ENCODE measurements around the gene ADGRG4.

Gene ADGRG4

DNA sequence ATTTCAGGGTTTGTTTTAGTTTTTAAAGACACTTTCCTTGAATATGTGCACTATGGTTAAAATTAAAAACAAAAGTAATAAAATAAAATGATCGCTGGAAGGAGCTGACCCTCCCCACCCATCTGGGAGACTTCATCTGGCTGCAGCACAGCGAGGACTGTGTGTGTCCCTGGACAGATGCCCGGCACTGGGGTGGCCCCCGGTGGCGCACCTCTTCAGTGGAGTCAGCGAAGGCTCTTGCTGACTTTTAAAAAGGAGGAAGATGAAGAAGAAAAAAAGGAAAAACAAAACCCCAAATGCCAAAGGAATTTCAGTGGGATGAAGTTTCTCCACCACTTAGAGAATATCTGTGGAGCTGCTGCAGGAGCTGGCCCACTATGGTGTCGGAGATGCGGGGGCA, 5.4 kb upstream of the ADGRG4 start:
- DNase-seq: peak; percentile 2

- DNase-seq: no peak
These were observed 2.3 kb downstream of the ADGRG4 start for GRCh38 chrX:136303041-136303440.

GRCh38 chrX:136304493-136304892, 3.7 kb downstream of the ADGRG4 start:
- DNase-seq: no peak

DNA sequence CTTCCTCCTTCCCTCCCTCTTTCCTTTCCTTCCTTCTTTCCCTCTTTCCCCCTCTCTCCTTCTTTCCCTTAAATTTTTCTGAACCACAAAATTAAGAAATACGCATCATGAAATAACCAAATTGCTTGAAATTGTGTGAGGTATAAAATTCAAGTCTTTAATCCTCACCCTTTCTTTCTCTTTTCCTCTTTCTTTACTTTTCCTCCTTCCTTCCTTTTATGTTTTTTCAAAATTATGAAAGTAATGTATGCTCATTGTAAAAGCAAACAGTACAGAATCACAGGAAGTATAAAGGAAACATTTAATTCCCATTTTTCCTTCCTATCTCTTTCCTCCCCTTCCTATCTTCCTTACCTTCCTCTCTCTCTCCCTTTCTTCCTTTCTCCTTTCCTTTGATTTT, 5.4 kb downstream of the ADGRG4 start:
- DNase-seq: no peak

DNA sequence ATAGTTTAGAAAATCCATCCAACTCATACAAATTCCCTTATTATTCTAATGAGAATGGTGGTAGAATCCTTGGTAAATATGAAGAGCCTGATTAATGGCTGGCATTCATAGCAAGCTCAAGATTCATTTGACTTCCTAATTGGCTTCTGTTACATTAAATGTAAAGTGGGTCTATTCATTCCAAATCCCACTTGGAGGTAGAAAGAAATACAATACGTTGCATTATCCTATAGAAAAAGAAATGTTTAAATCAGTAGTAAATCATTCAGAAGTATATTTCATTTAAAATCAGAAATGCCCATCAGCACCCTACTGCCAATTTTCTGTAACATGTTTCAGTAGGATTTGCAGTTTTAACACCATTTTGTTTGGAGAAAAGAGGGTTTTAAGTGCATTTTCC, 6.7 kb downstream of the ADGRG4 start:
- no peak for DNase-seq

GRCh38 chrX:136310411-136310810, 9.6 kb downstream of the ADGRG4 start:
- no peak for DNase-seq

DNA sequence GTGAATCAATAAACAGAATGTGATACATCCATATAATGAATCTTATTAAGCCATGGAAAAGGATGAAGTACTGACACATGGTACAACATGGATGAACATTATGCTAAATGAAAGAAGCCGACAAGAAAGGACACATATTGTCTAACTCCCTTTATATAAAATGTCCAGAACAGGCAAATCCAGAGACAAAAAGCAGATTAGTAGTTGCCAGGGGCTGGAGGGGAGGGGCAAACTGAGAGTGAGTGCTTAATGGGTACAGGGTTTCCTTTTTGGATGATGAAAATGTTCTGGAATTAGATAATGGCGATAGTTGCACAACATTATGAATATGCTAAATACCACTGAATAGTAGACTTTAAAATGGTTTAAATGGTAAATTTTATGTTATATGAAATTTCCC, 17.4 kb downstream of the ADGRG4 start:
- no peak for DNase-seq

GRCh38 chrX:136318895-136319597, 18.3 kb downstream of the ADGRG4 start:
- DNase-seq: no peak

GRCh38 chrX:136319600-136319999, 18.8 kb downstream of the ADGRG4 start:
- no peak for DNase-seq

DNA sequence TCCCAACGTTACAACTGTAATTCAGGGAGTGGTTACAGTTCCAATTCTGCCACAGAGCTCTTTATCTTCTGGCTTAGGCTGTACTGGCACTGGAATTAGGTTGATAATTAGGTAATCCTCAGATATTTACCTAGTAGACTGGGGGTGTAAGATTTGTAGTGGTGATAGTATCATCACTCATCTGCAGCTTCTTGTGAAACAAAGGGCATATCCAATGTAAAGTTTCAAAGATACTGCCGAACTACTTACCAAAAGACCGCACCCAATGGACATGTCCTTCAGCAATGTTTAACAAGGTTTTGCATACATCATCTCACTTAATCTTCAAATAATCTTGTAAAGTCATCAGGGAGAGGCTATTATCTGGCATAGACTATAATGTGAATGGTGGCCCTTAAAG, 20.8 kb downstream of the ADGRG4 start:
- DNase-seq: no peak

- DNase-seq: no peak
These were observed 21.3 kb downstream of the ADGRG4 start for GRCh38 chrX:136322064-136322463.

GRCh38 chrX:136325377-136325776, 24.6 kb downstream of the ADGRG4 start:
- DNase-seq: no peak

DNA sequence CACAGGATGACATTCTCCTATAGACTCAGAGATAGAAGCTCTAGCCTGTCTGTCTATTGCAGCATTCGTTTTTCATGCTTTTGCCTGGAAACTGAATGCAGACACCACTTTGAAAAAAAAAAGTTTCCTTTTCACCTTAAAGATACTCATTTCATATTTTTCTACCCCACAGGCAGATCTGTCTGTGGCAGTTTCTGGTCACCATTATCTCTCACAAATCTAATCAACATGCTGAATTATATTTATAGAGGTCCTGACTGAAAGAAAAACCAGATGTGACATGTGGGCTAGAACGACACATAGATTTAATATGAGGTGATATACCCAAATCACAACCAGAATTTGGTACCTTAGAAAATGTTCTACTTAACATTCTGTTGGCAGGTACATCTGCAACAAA, 28.2 kb downstream of the ADGRG4 start:
- DNase-seq: no peak

GRCh38 chrX:136336623-136337022, 35.9 kb downstream of the ADGRG4 start:
- DNase-seq: no peak

DNA sequence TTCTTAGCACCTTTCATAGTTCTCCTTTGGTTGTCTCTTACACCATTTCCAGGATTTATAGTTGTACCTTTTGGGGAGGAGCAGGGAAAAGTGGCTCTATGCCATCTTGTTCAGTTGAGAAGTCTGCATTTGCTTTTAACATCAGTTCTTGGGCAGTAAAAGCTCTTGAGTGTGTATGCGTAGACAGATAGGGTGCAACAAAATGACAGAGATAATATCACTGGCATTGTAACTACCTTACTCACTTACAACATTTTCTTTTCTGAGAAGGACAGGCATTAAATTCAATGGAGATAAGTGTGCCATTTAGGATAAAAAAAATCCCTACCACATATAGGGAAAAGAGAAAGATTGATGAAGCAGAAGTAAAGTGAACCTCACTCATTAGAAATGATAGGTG, 38.9 kb downstream of the ADGRG4 start:
- no peak for DNase-seq

GRCh38 chrX:136344320-136344719, 43.6 kb downstream of the ADGRG4 start:
- DNase-seq: no peak

DNA sequence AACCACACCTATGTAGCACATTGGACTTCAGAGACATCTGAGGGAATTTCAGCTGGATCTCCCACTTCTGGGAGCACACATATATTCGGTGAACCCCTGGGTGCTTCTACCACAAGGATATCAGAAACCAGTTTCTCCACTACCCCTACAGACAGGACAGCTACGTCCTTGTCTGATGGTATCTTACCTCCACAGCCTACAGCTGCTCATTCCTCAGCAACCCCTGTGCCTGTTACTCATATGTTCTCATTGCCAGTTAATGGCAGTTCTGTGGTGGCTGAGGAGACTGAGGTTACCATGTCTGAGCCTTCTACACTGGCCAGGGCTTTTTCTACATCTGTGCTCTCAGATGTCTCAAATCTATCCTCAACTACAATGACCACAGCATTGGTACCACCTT, 45.7 kb downstream of the ADGRG4 start:
- no peak for DNase-seq

DNA sequence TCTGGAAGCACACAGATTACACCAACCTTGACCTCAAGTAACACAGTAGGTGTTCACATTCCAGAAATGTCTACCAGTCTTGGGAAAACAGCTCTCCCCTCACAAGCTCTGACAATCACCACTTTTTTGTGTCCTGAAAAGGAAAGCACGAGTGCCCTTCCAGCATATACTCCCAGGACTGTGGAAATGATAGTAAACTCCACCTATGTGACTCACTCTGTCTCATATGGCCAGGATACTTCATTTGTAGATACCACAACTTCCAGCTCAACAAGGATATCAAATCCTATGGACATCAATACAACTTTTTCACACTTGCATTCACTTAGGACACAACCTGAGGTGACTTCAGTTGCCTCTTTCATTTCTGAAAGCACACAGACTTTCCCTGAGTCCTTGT, 46.9 kb downstream of the ADGRG4 start:
- DNase-seq: no peak

- DNase-seq: no peak
These were observed 52.8 kb downstream of the ADGRG4 start for GRCh38 chrX:136353526-136354093.

DNA sequence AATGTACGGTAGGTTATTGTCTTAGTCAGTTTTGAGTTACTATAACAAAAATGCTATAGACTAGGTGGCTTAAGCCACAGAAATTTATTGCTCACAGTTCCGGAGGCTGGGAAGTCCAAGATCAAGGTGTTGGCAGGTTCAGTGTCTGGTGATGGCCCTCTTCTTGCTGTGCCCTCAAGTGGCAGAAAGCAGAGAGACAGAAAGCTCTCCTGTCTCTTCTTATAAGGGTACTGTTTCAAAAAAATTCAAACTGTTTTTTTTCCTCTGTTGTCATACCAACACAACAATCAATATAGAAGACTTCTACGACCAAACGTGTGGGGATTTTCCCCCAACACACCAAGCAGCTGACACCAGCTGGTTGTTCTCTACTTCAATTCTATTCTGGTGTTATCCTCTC, 53.4 kb downstream of the ADGRG4 start:
- DNase-seq: no peak

DNA sequence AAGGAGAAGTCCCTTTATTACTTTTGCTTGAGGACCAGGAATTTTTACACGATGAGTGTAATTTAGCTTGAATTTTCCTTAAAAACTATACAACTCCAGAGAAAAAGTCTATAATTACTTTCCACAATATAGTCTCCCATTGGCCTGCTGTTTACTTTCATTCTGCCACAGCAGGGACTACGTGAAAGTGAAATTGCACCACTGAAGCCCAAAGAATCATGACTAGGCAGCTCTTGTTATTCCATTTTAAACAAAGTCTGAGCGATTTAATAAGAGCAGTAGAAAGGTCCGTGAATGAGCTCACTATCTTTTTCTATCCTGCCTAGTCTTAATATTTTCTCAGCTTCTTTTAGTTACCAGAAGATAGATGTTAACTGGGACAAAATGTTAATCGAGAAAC, 68.6 kb downstream of the ADGRG4 start:
- no peak for DNase-seq

GRCh38 chrX:136376713-136377112, 76.0 kb downstream of the ADGRG4 start:
- no peak for DNase-seq

DNA sequence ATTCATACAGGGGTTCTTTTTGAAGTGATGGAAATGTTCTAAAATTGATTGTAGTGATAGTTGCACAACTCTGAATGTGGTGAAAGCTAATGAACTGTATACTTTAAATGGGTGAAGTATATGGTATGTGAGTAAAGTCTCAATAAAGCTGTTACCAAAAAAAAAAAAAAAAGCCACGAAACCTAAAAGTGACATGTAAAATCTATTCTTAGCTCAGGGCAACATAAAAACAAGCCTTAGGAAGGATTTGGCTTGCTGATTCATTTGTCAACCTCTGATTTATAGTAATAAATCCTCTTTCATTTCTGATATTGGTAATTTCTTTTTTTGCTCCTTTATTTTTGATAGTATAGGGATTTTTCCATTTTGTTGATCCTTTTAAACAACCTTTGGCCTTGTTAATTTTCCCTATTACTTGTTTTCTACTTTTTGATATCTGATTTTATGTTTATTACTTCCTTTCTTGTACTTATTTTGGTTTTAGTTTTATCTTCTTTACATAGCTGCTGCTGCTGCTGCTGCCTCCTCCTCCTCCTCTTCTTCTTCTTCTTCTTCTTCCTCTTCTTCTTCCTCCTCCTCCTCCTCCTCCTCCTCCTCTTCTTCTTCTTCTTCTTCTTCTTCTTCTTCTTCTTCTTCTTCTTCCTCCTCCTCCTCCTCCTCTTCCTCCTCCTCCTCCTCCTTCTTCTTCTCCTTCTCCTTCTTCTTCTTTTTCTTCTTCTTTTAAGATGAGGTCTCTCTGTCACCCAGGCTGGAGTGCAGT, 79.4 kb downstream of the ADGRG4 start:
- DNase-seq: no peak

- no peak for DNase-seq
These were observed 85.4 kb downstream of the ADGRG4 start for GRCh38 chrX:136386173-136386572.
